Neuronal stem cell (in vitro differentiated cells): Measurements from ENCODE around the gene ARSG.

Experiments
- DNase-seq: peaks from one replicate; pipeline ENCODE4 v3.0.0-alpha.2; 2013; ENCODE audit warnings: low spot score
- H2AFZ ChIP-seq: one replicate; pipeline ENCODE4 v1.6.1; 2013; ENCODE audit warnings: mild to moderate bottlenecking, low read length, inconsistent platforms
- H2AK5ac ChIP-seq: 2 replicates; pipeline ENCODE4 v1.6.1; 2013; ENCODE audit warnings: low read depth, mild to moderate bottlenecking, inconsistent platforms, low read length, moderate library complexity, mixed read lengths
- H2BK120ac ChIP-seq: 2 replicates; pipeline ENCODE4 v1.6.1; 2013; ENCODE audit warnings: low read depth, mild to moderate bottlenecking, inconsistent platforms, low read length, moderate library complexity, mixed read lengths
- H2BK12ac ChIP-seq: one replicate; pipeline ENCODE4 v1.6.1; 2013; ENCODE audit warnings: low read length, inconsistent platforms
- H2BK15ac ChIP-seq: 2 replicates; pipeline ENCODE4 v1.6.1; 2013; ENCODE audit warnings: mild to moderate bottlenecking, low read length, inconsistent platforms, mixed read lengths
- H2BK5ac ChIP-seq: one replicate; pipeline ENCODE4 v1.6.1; 2013; ENCODE audit warnings: inconsistent platforms, mild to moderate bottlenecking, low read length, moderate library complexity
- H3K14ac ChIP-seq: one replicate; pipeline ENCODE4 v1.6.1; 2013; ENCODE audit warnings: low read length, inconsistent platforms
- H3K18ac ChIP-seq: 2 replicates; pipeline ENCODE4 v1.6.1; 2013; ENCODE audit warnings: low read length, inconsistent platforms
- H3K23ac ChIP-seq: 2 replicates; pipeline ENCODE4 v1.6.1; 2013; ENCODE audit warnings: low read depth, mild to moderate bottlenecking, mixed read lengths, low read length, inconsistent platforms; ENCODE audit not compliant: poor library complexity
- H3K27ac ChIP-seq: replicated peaks from 3 replicates; pipeline ENCODE4 v1.5.1; 2013; ENCODE audit warnings: low read length, inconsistent platforms
- H3K27me3 ChIP-seq, 3 experiments: 2 replicates each; pipeline ENCODE4 v1.6.1; 2013; ENCODE audit warnings: low read length in 3 of 3, mild to moderate bottlenecking in 2 of 3, inconsistent platforms in 1 of 3, low read depth in 1 of 3, mixed read lengths in 1 of 3, moderate library complexity in 1 of 3; ENCODE audit not compliant: control insufficient read depth in 3 of 3, insufficient read depth in 3 of 3
- H3K36me3 ChIP-seq, 2 donors: replicated peaks in 1 of 2; 2 replicates each; pipeline ENCODE4 v1.6.1; 2013; ENCODE audit warnings: low read length in 2 of 2; ENCODE audit not compliant: control insufficient read depth in 2 of 2, insufficient read depth in 2 of 2
- H3K4ac ChIP-seq: 2 replicates; pipeline ENCODE4 v1.6.1; 2013; ENCODE audit warnings: inconsistent platforms, mild to moderate bottlenecking, low read length, moderate library complexity
- H3K4me1 ChIP-seq, 2 donors: 1 replicate in 1 of 2; 2 replicates in 1 of 2; pipeline ENCODE4 v1.6.1; 2013; ENCODE audit warnings: low read length in 2 of 2, low read depth in 1 of 2; ENCODE audit not compliant: control insufficient read depth in 2 of 2, insufficient read depth in 1 of 2
- H3K4me2 ChIP-seq: one replicate; pipeline ENCODE4 v1.6.1; 2013; ENCODE audit warnings: mild to moderate bottlenecking, low read length, inconsistent platforms; ENCODE audit not compliant: insufficient read depth, poor library complexity, severe bottlenecking
- H3K4me3 ChIP-seq, 2 donors: 2 replicates each; pipeline ENCODE4 v1.5.1; 2013; ENCODE audit warnings: low read length in 2 of 2, mild to moderate bottlenecking in 2 of 2, inconsistent platforms in 1 of 2, moderate library complexity in 1 of 2
- H3K79me1 ChIP-seq: one replicate; pipeline ENCODE4 v1.6.1; 2013; ENCODE audit warnings: low read depth, mild to moderate bottlenecking, inconsistent platforms, low read length, moderate library complexity
- H3K9ac ChIP-seq: one replicate; pipeline ENCODE4 v1.6.1; 2013; ENCODE audit warnings: mild to moderate bottlenecking, low read depth, low read length, inconsistent platforms; ENCODE audit not compliant: poor library complexity
- H3K9me3 ChIP-seq, 2 donors: replicated peaks in 1 of 2; 2 replicates each; pipeline versions ENCODE3 to v1.6.1; 2013; ENCODE audit warnings: low read length in 2 of 2, mild to moderate bottlenecking in 2 of 2, inconsistent platforms in 1 of 2, low read depth in 1 of 2, mixed read lengths in 1 of 2, moderate library complexity in 1 of 2; ENCODE audit not compliant: control insufficient read depth in 2 of 2, insufficient read depth in 1 of 2
- H4K8ac ChIP-seq: one replicate; pipeline ENCODE4 v1.6.1; 2013; ENCODE audit warnings: low read depth, mild to moderate bottlenecking, inconsistent platforms, low read length, moderate library complexity
- H4K91ac ChIP-seq: one replicate; pipeline ENCODE4 v1.6.1; 2013; ENCODE audit warnings: low read length, low read depth, mild to moderate bottlenecking, inconsistent platforms; ENCODE audit not compliant: poor library complexity
- WGBS, 2 donors: extraction: QIAGEN DNeasy Blood & Tissue Kit; methylation state at CpG; one replicate each; pipeline ENCODE4 v1.1.7; 2013; ENCODE audit warnings: missing lambda C conversion rate in 2 of 2, mixed read lengths in 1 of 2; ENCODE audit not compliant: insufficient read length in 2 of 2, insufficient replicate concordance in 1 of 2; ENCODE audit errors: extremely low coverage in 2 of 2; 5-methylcytosine and 5-hydroxymethylcytosine counted together

ARSG gene

DNA sequence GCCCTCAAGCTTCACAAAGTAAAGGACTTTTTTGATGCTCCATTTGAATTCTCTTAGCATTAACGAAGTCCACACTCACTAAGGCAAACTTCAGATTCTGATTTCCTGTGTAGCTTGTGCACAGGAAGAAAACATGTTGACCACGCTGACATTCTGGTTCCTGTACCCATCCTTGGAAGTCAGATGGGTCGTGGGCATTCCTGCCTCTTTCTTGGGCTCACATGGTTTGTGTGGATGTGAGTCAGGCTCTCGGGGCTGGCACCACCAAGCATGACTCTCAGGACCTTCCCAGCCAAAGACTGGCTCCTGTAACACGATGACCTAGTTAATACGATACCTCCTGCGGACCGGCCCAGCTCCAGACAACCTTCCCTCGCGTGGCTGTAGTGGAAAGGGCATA lies 32.8 kb downstream of the ARSG start:
- H4K91ac ChIP-seq, result no peak overlapping the region
- WGBS, 2 donors, result no CpG with 5 or more reads among the region's 10 CpGs

DNA sequence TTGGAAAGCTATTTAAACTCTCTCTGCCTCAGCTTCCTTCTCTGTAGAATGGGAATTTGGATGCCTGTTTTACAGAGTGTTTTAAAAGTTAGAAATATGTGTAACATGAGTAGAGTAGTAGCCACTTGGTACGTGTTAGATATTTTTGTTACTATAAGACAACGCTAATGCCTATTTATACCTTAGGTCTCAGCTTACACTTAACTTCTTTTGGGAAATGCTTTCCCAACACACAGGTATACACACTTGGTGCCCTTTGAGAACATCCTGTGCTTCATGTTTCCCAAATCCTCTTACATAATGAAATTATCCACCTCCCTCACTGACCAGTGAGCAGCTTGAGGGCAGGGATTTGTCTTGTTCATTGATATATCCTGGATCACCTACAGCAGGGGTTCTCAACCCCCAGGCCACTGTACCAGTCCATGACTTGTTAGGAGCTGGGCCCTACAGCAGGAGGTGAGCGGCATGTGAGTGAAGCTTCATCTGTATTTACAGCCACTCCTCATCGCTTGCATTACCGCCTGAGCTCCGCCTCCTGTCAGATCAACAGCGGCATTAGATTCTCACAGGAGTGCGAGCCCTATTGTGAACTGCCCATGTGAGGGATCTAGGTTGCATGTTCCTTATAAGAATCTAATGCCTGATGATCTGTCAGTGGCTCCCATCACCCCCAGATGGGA lies 33.5 kb downstream of the ARSG start:
- Histone ChIP-seq H4K8ac (no peak overlapping the region), H3K4ac (no peak overlapping the region), H3K9ac (no peak overlapping the region), H3K18ac (no peak overlapping the region), H3K23ac (no peak overlapping the region), H2BK12ac (no peak overlapping the region), H2BK120ac (no peak overlapping the region), H4K91ac (no peak overlapping the region), H3K4me1 (no peaks in the 10 kb centered on the region), H3K14ac (no peak overlapping the region), H3K79me1 (no peaks in the 10 kb centered on the region), H2AFZ (no peak overlapping the region), H3K4me3 (no peak overlapping the region), H2BK15ac (no peak overlapping the region), H3K4me2 (no peak overlapping the region), H3K36me3 (no peaks in the 10 kb centered on the region), H3K9me3 (peaks cover 6 to 14% of the 10 kb centered on the region in 2 donors), H2AK5ac (no peak overlapping the region), H2BK5ac (no peak overlapping the region), H3K27ac (no peak overlapping the region), H3K27me3 (no peaks in the 10 kb centered on the region)
- no CpG with 5 or more reads among the region's 8 CpGs for WGBS, 2 donors
- DNase-seq, result no peak

More for the DNA sequence above, 32.8 kb downstream of the ARSG start:
- Histone ChIP-seq H3K23ac (no peak overlapping the region), H2BK15ac (no peak overlapping the region), H2BK120ac (no peak overlapping the region), H3K18ac (no peak overlapping the region), H2BK12ac (no peak overlapping the region), H2AK5ac (no peak overlapping the region), H3K27me3 (no peaks in the 10 kb centered on the region), H3K9ac (no peak overlapping the region), H3K27ac (no peak overlapping the region), H3K9me3 (peaks cover 6 to 14% of the 10 kb centered on the region in 2 donors), H3K36me3 (no peaks in the 10 kb centered on the region), H2BK5ac (no peak overlapping the region), H3K4me2 (no peak overlapping the region), H3K79me1 (no peaks in the 10 kb centered on the region), H3K14ac (no peak overlapping the region), H2AFZ (no peak overlapping the region), H4K8ac (no peak overlapping the region), H3K4ac (no peak overlapping the region), H3K4me1 (peaks cover 0 to 2% of the 10 kb centered on the region in 2 donors), H3K4me3 (no peak overlapping the region)
- DNase-seq, result no peak

DNA sequence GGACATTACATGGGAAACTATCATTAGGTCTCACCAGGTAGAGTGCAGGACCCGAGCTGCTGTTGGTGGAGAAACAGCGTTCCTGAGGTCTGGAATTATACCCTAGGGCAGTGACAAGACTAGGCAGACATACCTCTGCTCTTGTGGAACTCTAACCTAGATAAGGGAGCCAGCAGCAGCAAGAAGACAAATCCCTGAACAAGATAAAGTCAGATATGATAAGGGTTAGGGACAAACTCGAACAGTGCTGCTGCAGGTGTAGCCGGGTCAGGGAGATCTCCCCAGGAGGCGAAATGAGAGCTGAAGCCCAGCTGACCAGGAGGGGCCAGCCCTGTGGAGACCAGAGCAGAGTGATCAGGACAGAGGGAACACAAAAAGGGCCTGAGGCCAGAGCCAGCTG lies 34.7 kb downstream of the ARSG start:
- Histone ChIP-seq H2BK120ac (no peak overlapping the region), H4K91ac (no peak overlapping the region), H3K4me1 (no peaks in the 10 kb centered on the region), H4K8ac (no peak overlapping the region), H3K4me2 (no peak overlapping the region), H3K36me3 (no peaks in the 10 kb centered on the region), H3K18ac (no peak overlapping the region), H3K27ac (no peak overlapping the region), H2AK5ac (no peak overlapping the region), H3K4ac (no peak overlapping the region), H3K79me1 (no peaks in the 10 kb centered on the region), H3K4me3 (no peak overlapping the region), H2BK15ac (no peak overlapping the region), H2BK12ac (no peak overlapping the region), H3K14ac (no peak overlapping the region), H3K23ac (no peak overlapping the region), H2BK5ac (no peak overlapping the region), H2AFZ (no peak overlapping the region), H3K9me3 (peaks cover 8 to 14% of the 10 kb centered on the region in 2 donors), H3K27me3 (no peaks in the 10 kb centered on the region), H3K9ac (no peak overlapping the region)
- no CpG with 5 or more reads among the region's 5 CpGs for WGBS, 2 donors
- DNase-seq, result no peak

DNA sequence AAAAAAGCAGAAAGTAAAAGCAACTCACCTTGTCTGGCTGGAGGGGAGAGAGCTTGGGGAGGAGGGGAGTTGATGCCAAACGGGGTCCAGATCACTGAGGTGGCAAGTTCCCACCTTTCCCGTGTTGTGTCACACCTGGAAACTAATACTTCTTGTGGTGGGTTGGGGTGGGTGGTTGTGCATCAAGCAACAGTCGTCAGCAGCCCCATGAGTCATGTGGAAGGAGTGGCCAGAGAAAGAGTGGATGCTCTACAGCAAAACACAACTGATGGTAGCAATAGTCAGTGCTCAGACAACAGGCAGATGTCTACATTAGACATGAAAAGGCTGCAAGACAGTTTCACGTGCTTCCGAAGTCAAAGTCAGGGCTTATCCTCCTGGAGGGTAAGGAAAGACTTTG lies 35.4 kb downstream of the ARSG start:
- Histone ChIP-seq H3K4me2 (no peak overlapping the region), H3K36me3 (no peaks in the 10 kb centered on the region), H2AFZ (no peak overlapping the region), H3K9ac (no peak overlapping the region), H3K4me1 (no peaks in the 10 kb centered on the region), H3K18ac (no peak overlapping the region), H3K79me1 (no peaks in the 10 kb centered on the region), H2BK120ac (no peak overlapping the region), H3K14ac (no peak overlapping the region), H3K4ac (no peak overlapping the region), H3K9me3 (peaks cover 8 to 14% of the 10 kb centered on the region in 2 donors), H4K8ac (no peak overlapping the region), H3K23ac (no peak overlapping the region), H2AK5ac (no peak overlapping the region), H2BK5ac (no peak overlapping the region), H2BK12ac (no peak overlapping the region), H2BK15ac (no peak overlapping the region), H4K91ac (no peak overlapping the region), H3K4me3 (no peak overlapping the region), H3K27ac (no peak overlapping the region), H3K27me3 (no peaks in the 10 kb centered on the region)
- no CpG with 5 or more reads among the region's 5 CpGs for WGBS, 2 donors
- no peak for DNase-seq
